Sigmoid colon (tissue), 4 donors: ENCODE data around the gene MAP3K15.

ENCODE experiments used
- EP300 ChIP-seq, 4 donors: sonication (generic); formaldehyde crosslinking; IDR thresholded peaks; one replicate each; pipeline ENCODE4 v1.6.1; 2017; ENCODE audit warnings: antibody characterized with exemption in 4 of 4
- POLR2A ChIP-seq, 2 donors: fragments of 450-650 bp; IDR thresholded peaks; one replicate each; pipeline ENCODE4 v1.6.1; 2016; ENCODE audit warnings: antibody characterized with exemption in 2 of 2, mild to moderate bottlenecking in 2 of 2, moderate library complexity in 2 of 2
- POLR2AphosphoS5 ChIP-seq, 4 donors: sonication (generic); formaldehyde crosslinking; IDR thresholded peaks; one replicate each; pipeline ENCODE4 v1.6.1; 2017; ENCODE audit warnings: antibody characterized with exemption in 4 of 4
- TF ChIP-seq, protein P1 (sequence below), 4 experiments: fragments of 450-650 bp in 3 of 4; fragments of 200-600 bp in 1 of 4; IDR thresholded peaks; one replicate each; pipeline ENCODE4 v1.5.1; 2016 to 2019; ENCODE audit warnings: antibody characterized with exemption in 4 of 4, mild to moderate bottlenecking in 3 of 4, moderate library complexity in 2 of 4

DNA sequence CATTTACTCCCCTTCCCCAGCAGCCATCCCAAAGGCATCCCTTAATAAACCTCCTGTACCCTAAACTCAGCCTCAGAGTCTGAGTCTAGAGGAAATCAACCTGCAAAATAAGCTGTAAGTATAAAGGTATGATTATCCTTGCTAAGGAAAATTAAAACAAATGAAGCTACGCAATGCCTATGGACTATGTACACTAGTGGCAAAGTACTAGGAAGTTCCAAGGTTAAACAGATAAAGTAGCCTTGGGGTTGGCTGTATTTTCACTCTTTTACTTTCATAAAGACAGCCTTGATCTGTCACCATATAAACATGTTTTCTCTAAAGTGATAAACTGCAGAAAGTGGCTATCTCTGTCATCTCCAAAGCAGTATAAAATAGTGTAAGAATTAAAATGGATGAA, 35.9 kb downstream of the MAP3K15 start:
- TF ChIP-seq, protein P1, sequence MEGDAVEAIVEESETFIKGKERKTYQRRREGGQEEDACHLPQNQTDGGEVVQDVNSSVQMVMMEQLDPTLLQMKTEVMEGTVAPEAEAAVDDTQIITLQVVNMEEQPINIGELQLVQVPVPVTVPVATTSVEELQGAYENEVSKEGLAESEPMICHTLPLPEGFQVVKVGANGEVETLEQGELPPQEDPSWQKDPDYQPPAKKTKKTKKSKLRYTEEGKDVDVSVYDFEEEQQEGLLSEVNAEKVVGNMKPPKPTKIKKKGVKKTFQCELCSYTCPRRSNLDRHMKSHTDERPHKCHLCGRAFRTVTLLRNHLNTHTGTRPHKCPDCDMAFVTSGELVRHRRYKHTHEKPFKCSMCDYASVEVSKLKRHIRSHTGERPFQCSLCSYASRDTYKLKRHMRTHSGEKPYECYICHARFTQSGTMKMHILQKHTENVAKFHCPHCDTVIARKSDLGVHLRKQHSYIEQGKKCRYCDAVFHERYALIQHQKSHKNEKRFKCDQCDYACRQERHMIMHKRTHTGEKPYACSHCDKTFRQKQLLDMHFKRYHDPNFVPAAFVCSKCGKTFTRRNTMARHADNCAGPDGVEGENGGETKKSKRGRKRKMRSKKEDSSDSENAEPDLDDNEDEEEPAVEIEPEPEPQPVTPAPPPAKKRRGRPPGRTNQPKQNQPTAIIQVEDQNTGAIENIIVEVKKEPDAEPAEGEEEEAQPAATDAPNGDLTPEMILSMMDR (IDR thresholded peaks at IDR 0.05) = no peak
- TF ChIP-seq POLR2A (IDR thresholded peaks at IDR 0.05) (no peak), EP300 (IDR thresholded peaks at IDR 0.05) (no peak), POLR2AphosphoS5 (IDR thresholded peaks at IDR 0.05) (no peak)
